Measurements from ENCODE around the gene EGFR.

DNA sequence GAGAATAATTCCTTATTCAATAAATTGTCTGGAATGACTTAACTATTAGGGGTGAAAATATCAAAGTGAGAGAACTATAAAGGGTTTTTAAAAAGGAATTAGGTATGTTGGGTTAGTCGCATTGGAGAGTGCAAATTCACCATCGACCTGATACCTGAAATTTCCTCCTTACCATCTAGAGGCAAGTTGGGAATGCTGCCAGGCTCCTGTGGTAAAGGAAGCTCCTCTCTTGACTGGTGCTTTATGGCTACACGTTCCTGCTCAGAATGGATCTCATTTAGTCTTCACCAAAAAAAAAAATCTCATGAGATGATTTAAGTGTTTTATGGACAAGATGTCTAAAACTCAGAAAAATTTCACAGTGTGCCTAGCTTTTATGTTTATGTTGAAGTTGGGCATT is 129.8 kb downstream of the EGFR start:
- no peak for TF ChIP-seq CTCF (conservative IDR thresholded peaks at IDR 0.05 in 1 of 2, IDR thresholded peaks at IDR 0.05 in 1 of 2; ENCODE audit: extremely low read depth in 1 of 2, insufficient read depth in 1 of 2, low read depth in 1 of 2, low read length in 2 of 2)
- TF ChIP-seq EZH2 (IDR thresholded peaks at IDR 0.05; ENCODE audit: borderline replicate concordance, low read length), result no peak

Measured in mammary epithelial cell (primary cell).